BE2C (cell line): ENCODE measurements around the gene LTF.
"Not testable (repeated sequence)": the region's sequence is repeated elsewhere in the genome, so short reads cannot be mapped to it uniquely, and the experiment has no call there.

Experiments used
- DNase-seq: peaks from one replicate; pipeline ENCODE4 v3.0.0-alpha.2; 2020
- H3K27me3 ChIP-seq: fragments of 250-450 bp; sonication (Bioruptor Pico); 2 replicates; pipeline ENCODE4 v1.5.1; 2020; ENCODE audit warnings: mild to moderate bottlenecking
- H3K36me3 ChIP-seq: fragments of 250-450 bp; sonication (Bioruptor Pico); 2 replicates; pipeline ENCODE4 v1.5.1; 2020; ENCODE audit warnings: mild to moderate bottlenecking
- H3K4me1 ChIP-seq: fragments of 250-450 bp; sonication (Bioruptor Pico); 2 replicates; pipeline ENCODE4 v1.5.1; 2020
- H3K4me3 ChIP-seq: 2 replicates; pipeline ENCODE4 v1.5.1; 2011; ENCODE audit warnings: low read depth, low read length
- H3K9me3 ChIP-seq: fragments of 250-450 bp; sonication (Bioruptor Pico); 2 replicates; pipeline ENCODE4 v1.5.1; 2020
- CTCF ChIP-seq: IDR thresholded peaks from 2 replicates; pipeline ENCODE4 v1.5.1; 2012; ENCODE audit warnings: mild to moderate bottlenecking, low read depth, low read length

LTF gene

GRCh38 chr3:46427916-46428833 is 36.5 kb downstream of the LTF start:
- Histone ChIP-seq H3K27me3 (no peaks in the 10 kb centered on the region), H3K4me3 (no peak overlapping the region), H3K36me3 (no peaks in the 10 kb centered on the region), H3K9me3 (no peaks in the 10 kb centered on the region), H3K4me1 (no peaks in the 10 kb centered on the region)
- DNase-seq, result no peak
- TF ChIP-seq CTCF, result no peak

- H3K9me3 ChIP-seq, DNase-seq, H3K4me3 ChIP-seq, H3K27me3 ChIP-seq, H3K36me3 ChIP-seq, H3K4me1 ChIP-seq: not testable (repeated sequence)
These were observed 37.3 kb downstream of the LTF start for GRCh38 chr3:46427404-46427803.

- not testable (repeated sequence) for H3K36me3 ChIP-seq, H3K4me1 ChIP-seq, H3K4me3 ChIP-seq, H3K9me3 ChIP-seq, DNase-seq, H3K27me3 ChIP-seq
These were observed 38.2 kb downstream of the LTF start for GRCh38 chr3:46426476-46426875.

GRCh38 chr3:46423588-46423987 is 41.1 kb downstream of the LTF start:
- Histone ChIP-seq H3K4me1 (no peaks in the 10 kb centered on the region), H3K27me3 (no peaks in the 10 kb centered on the region), H3K9me3 (no peaks in the 10 kb centered on the region), H3K36me3 (no peaks in the 10 kb centered on the region), H3K4me3 (no peak overlapping the region)
- no peak for DNase-seq
- TF ChIP-seq CTCF, result no peak

- no peak overlapping the region for H3K4me3 ChIP-seq
- H3K36me3 ChIP-seq, result no peaks in the 10 kb centered on the region
- H3K4me1 ChIP-seq, result no peaks in the 10 kb centered on the region
- no peak for DNase-seq
- no peaks in the 10 kb centered on the region for H3K27me3 ChIP-seq
- TF ChIP-seq CTCF, result no peak
- H3K9me3 ChIP-seq, result no peaks in the 10 kb centered on the region
These were observed 42.1 kb downstream of the LTF start for GRCh38 chr3:46422617-46423016.

GRCh38 chr3:46420931-46421330 is 43.8 kb downstream of the LTF start:
- no peak for TF ChIP-seq CTCF
- Histone ChIP-seq H3K9me3 (no peaks in the 10 kb centered on the region), H3K4me3 (no peak overlapping the region), H3K4me1 (no peaks in the 10 kb centered on the region), H3K27me3 (no peaks in the 10 kb centered on the region), H3K36me3 (no peaks in the 10 kb centered on the region)
- no peak for DNase-seq

GRCh38 chr3:46419816-46420215 is 44.9 kb downstream of the LTF start:
- no peaks in the 10 kb centered on the region for H3K9me3 ChIP-seq
- DNase-seq, result no peak
- no peak for TF ChIP-seq CTCF
- H3K27me3 ChIP-seq, result no peaks in the 10 kb centered on the region
- no peak overlapping the region for H3K4me3 ChIP-seq
- H3K4me1 ChIP-seq, result no peaks in the 10 kb centered on the region
- no peaks in the 10 kb centered on the region for H3K36me3 ChIP-seq
